NCI-H1092 treated with DMSO at 0.1 percent for 48 hours (cell line): ENCODE data around the gene PBX3.
"Not testable (repeated sequence)": the region's sequence is repeated elsewhere in the genome, so short reads cannot be mapped to it uniquely, and the experiment has no call there.

ENCODE experiments used
- DNase-seq: peaks from one replicate; lab custom pipeline; 2025; lab: John Stamatoyannopoulos, UW

Gene PBX3

GRCh38 chr9:125778538-125779219, 31.5 kb downstream of the PBX3 start:
- not testable (repeated sequence) for DNase-seq

GRCh38 chr9:125779220-125779565, 32.0 kb downstream of the PBX3 start:
- not testable (repeated sequence) for DNase-seq

- no peak for DNase-seq
Measured at GRCh38 chr9:125782718-125783117, 35.5 kb downstream of the PBX3 start.

GRCh38 chr9:125784286-125785049, 37.3 kb downstream of the PBX3 start:
- no peak for DNase-seq

- no peak for DNase-seq
Measured at GRCh38 chr9:125785248-125785751, 38.1 kb downstream of the PBX3 start.

GRCh38 chr9:125787715-125788114, 40.5 kb downstream of the PBX3 start:
- DNase-seq, result no peak

- DNase-seq, result no peak
Measured at GRCh38 chr9:125789196-125789595, 42.0 kb downstream of the PBX3 start.

- peak; percentile 4 for DNase-seq
Measured at GRCh38 chr9:125794708-125795107, 47.5 kb downstream of the PBX3 start.

GRCh38 chr9:125795970-125796596, 48.9 kb downstream of the PBX3 start:
- no peak for DNase-seq

GRCh38 chr9:125797930-125798329, 50.8 kb downstream of the PBX3 start:
- no peak for DNase-seq

GRCh38 chr9:125803526-125803925, 56.4 kb downstream of the PBX3 start:
- DNase-seq, result no peak

GRCh38 chr9:125805057-125805456, 57.9 kb downstream of the PBX3 start:
- no peak for DNase-seq

GRCh38 chr9:125805586-125805985, 58.4 kb downstream of the PBX3 start:
- DNase-seq, result no peak

- DNase-seq, result no peak
Measured at GRCh38 chr9:125807079-125807478, 59.9 kb downstream of the PBX3 start.

GRCh38 chr9:125810161-125810560, 63.0 kb downstream of the PBX3 start:
- DNase-seq, result no peak

GRCh38 chr9:125811002-125811401, 63.8 kb downstream of the PBX3 start:
- no peak for DNase-seq

- no peak for DNase-seq
Measured at GRCh38 chr9:125812403-125812802, 65.2 kb downstream of the PBX3 start.

- no peak for DNase-seq
Measured at GRCh38 chr9:125815568-125815967, 68.4 kb downstream of the PBX3 start.

GRCh38 chr9:125816321-125816720, 69.1 kb downstream of the PBX3 start:
- no peak for DNase-seq

GRCh38 chr9:125820100-125820804, 73.1 kb downstream of the PBX3 start:
- DNase-seq, result no peak

- no peak for DNase-seq
Measured at GRCh38 chr9:125821078-125821477, 73.9 kb downstream of the PBX3 start.

- no peak for DNase-seq
Measured at GRCh38 chr9:125822160-125822559, 75.0 kb downstream of the PBX3 start.
